Retinal pigment epithelial cell (primary cell): ENCODE measurements around the gene MYO5A.

Experiments
- DNase-seq: peaks from one replicate; pipeline ENCODE4 v3.0.0-alpha.2; 2010; ENCODE audit warnings: low read depth
- H3K4me3 ChIP-seq: 2 replicates; pipeline ENCODE4 v1.5.1; 2011; ENCODE audit warnings: mild to moderate bottlenecking, low read length, control low read depth, moderate library complexity
- CTCF ChIP-seq: conservative IDR thresholded peaks from 2 replicates; pipeline ENCODE4 v1.5.1; 2011; ENCODE audit warnings: low read depth, low read length, control low read depth, inconsistent platforms

The MYO5A gene

GRCh38 chr15:52428297-52428696, 100.4 kb downstream of the MYO5A start:
- no peak for DNase-seq
- no peak for TF ChIP-seq CTCF

GRCh38 chr15:52427804-52428203, 100.9 kb downstream of the MYO5A start:
- TF ChIP-seq CTCF: no peak
- H3K4me3 ChIP-seq: no peak overlapping the region
- DNase-seq: peak; percentile 86

More at GRCh38 chr15:52428297-52428696, 100.4 kb downstream of the MYO5A start:
- H3K4me3 ChIP-seq: no peak overlapping the region

GRCh38 chr15:52424856-52425431, 103.7 kb downstream of the MYO5A start:
- no peak for TF ChIP-seq CTCF
- no peak overlapping the region for H3K4me3 ChIP-seq
- DNase-seq: no peak

GRCh38 chr15:52423852-52424251, 104.8 kb downstream of the MYO5A start:
- DNase-seq: no peak
- TF ChIP-seq CTCF: no peak
- H3K4me3 ChIP-seq: no peak overlapping the region

GRCh38 chr15:52422001-52422400, 106.7 kb downstream of the MYO5A start:
- no peak overlapping the region for H3K4me3 ChIP-seq
- no peak for DNase-seq
- TF ChIP-seq CTCF: no peak

- TF ChIP-seq CTCF: no peak
Observed at GRCh38 chr15:52421029-52421428, 107.7 kb downstream of the MYO5A start.

GRCh38 chr15:52419494-52419893, 109.2 kb downstream of the MYO5A start:
- no peak for TF ChIP-seq CTCF
- no peak for DNase-seq
- H3K4me3 ChIP-seq: no peak overlapping the region

More at GRCh38 chr15:52421029-52421428, 107.7 kb downstream of the MYO5A start:
- no peak for DNase-seq
- H3K4me3 ChIP-seq: no peak overlapping the region
